ENCODE data around the gene CD58.

CD58 gene

GRCh38 chr1:116561563-116561962, 9.3 kb downstream of the CD58 start:
- Histone ChIP-seq H3K4me3 (no peak overlapping the region), H3K27ac (no peak overlapping the region)
- no peak for DNase-seq (ENCODE audit: low spot score)
- no peak for TF ChIP-seq CTCF (IDR thresholded peaks at IDR 0.05)

GRCh38 chr1:116560704-116561490, 9.9 kb downstream of the CD58 start:
- DNase-seq (ENCODE audit: low spot score): no peak
- Histone ChIP-seq H3K27ac (no peak overlapping the region), H3K4me3 (no peak overlapping the region)
- TF ChIP-seq CTCF (IDR thresholded peaks at IDR 0.05): no peak

GRCh38 chr1:116559304-116559761, 11.5 kb downstream of the CD58 start:
- DNase-seq (ENCODE audit: low spot score): no peak
- no peak overlapping the region for H3K4me3 ChIP-seq
- TF ChIP-seq CTCF (IDR thresholded peaks at IDR 0.05): no peak
- no peak overlapping the region for H3K27ac ChIP-seq

DNA sequence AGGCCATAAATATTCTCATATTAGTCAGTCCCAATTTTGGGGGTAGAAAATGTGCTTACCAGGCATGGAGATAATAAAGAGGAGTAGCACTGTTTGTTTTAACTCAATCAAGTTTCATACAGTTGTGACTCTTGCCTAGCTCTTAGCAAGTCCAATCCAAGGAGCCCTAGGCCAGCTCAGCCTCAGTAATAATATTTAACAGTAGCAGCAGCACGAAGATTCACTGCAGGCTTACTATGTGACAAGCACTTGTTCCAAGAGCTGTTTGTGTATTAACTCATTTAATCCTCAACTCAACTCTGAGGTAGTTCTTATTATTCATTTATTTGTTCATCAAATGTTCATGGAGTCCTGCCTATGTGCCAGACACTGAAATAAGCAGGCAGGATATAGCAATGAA, 12.3 kb downstream of the CD58 start:
- TF ChIP-seq CTCF (IDR thresholded peaks at IDR 0.05): no peak

DNA sequence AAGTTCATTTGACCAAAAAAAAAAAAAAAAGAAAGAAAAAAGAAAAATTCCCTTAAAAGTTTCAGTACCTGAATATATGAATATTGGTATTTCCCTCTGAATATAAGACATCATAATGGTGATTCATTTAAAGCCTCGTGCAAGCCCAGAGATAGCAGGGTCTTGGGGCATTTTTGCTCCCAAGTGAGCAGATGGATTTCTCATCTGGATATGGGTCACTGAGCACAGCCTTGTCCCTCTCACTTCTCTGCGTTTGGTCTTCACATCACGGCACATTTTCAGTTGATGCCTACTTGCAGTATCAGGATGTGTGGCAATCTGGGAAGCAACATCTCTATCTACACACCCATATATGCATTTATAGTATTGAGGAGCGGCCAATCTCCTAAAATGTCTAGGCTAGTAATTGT, 12.7 kb downstream of the CD58 start:
- no peak for DNase-seq (ENCODE audit: low spot score)

More for the DNA sequence above, 12.3 kb downstream of the CD58 start:
- Histone ChIP-seq H3K4me3 (no peak overlapping the region), H3K27ac (no peak overlapping the region)
- no peak for DNase-seq (ENCODE audit: low spot score)

DNA sequence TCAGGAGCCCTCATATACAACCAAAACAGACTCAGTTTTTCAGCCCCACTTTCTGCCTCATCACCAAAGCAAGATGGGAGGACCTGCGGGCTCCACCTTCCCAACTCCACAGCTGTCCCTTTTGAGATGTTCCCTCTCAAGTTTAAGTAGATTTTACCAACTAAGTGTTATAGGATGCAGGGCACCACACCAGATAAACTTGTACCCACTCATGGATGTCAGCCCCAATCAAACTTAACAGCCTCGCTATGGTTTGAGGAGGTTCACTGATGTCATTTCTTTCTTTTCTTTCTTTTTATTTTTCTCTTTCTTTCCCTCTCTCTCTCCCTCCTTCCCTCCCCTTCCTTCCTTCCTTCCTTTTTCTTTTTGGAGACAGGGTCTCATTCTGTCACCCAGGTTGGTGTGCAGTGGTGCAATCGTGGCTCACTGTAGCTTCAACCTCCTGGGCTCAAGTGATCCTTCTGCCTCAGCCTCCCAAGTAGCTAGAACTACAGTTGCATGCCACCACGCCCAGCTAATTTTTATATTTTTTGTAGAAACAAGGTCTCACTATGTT, 13.4 kb downstream of the CD58 start:
- no peak overlapping the region for H3K4me3 ChIP-seq
- TF ChIP-seq CTCF (IDR thresholded peaks at IDR 0.05): no peak
- no peak overlapping the region for H3K27ac ChIP-seq
- no peak for DNase-seq (ENCODE audit: low spot score)

More for the DNA sequence above, 12.7 kb downstream of the CD58 start:
- H3K27ac ChIP-seq: no peak overlapping the region
- H3K4me3 ChIP-seq: no peak overlapping the region
- no peak for TF ChIP-seq CTCF (IDR thresholded peaks at IDR 0.05)

All from coronary artery (tissue), 2 donors.